Stimulated activated CD4-positive, alpha-beta T cell treated with anti-CD3 and anti-CD28 coated beads, Interleukin-15, amount 100 ng/mL, for 24 hours (primary cell): Measurements from ENCODE around the gene DENND5B.
"Not testable (repeated sequence)": the region's sequence is repeated elsewhere in the genome, so short reads cannot be mapped to it uniquely, and the experiment has no call there.

Experiments used
- DNase-seq: peaks from one replicate; pipeline ENCODE4 v3.0.0-alpha.2; 2020

Gene DENND5B

GRCh38 chr12:31590642-31591379 is at the start of gene DENND5B:
TSS of gene DENND5B (minus strand) at chr12:31591136. CDS start at chr12:31590832, 304 bp downstream.
- DNase-seq, result peak; percentile 44

- DNase-seq, result no peak
Observed at GRCh38 chr12:31634620-31635019, 43.7 kb upstream of the DENND5B start.

GRCh38 chr12:31633464-31633863 is 42.5 kb upstream of the DENND5B start:
- DNase-seq, result no peak

- no peak for DNase-seq
Observed at GRCh38 chr12:31631809-31632208, 40.9 kb upstream of the DENND5B start.

- DNase-seq, result no peak
Observed at GRCh38 chr12:31631023-31631724, 40.2 kb upstream of the DENND5B start.

GRCh38 chr12:31629756-31630732 is 39.1 kb upstream of the DENND5B start:
- DNase-seq, result no peak

GRCh38 chr12:31627456-31628054 is 36.6 kb upstream of the DENND5B start:
- DNase-seq, result no peak

GRCh38 chr12:31626270-31626995 is 35.5 kb upstream of the DENND5B start:
- DNase-seq, result no peak

GRCh38 chr12:31622038-31622437 is 31.1 kb upstream of the DENND5B start:
- DNase-seq, result no peak

GRCh38 chr12:31620311-31620710 is 29.4 kb upstream of the DENND5B start:
- DNase-seq, result no peak

GRCh38 chr12:31618228-31619025 is 27.5 kb upstream of the DENND5B start:
- DNase-seq, result no peak

GRCh38 chr12:31612819-31613218 is 21.9 kb upstream of the DENND5B start:
- no peak for DNase-seq

GRCh38 chr12:31608299-31608698 is 17.4 kb upstream of the DENND5B start:
- not testable (repeated sequence) for DNase-seq

- no peak for DNase-seq
Observed at GRCh38 chr12:31605531-31605930, 14.6 kb upstream of the DENND5B start.

GRCh38 chr12:31603546-31604009 is 12.6 kb upstream of the DENND5B start:
- no peak for DNase-seq

GRCh38 chr12:31600750-31601149 is 9.8 kb upstream of the DENND5B start:
- DNase-seq, result no peak

- DNase-seq, result no peak
Observed at GRCh38 chr12:31600252-31600651, 9.3 kb upstream of the DENND5B start.

- DNase-seq, result no peak
Observed at GRCh38 chr12:31599053-31599452, 8.1 kb upstream of the DENND5B start.

GRCh38 chr12:31597066-31597465 is 6.1 kb upstream of the DENND5B start:
- no peak for DNase-seq

GRCh38 chr12:31594681-31595080 is 3.7 kb upstream of the DENND5B start:
- DNase-seq, result no peak

- DNase-seq, result peak; percentile 2
Observed at GRCh38 chr12:31591380-31591901, 505 bp upstream of the DENND5B start.
